Muscle of back (tissue), 13 donors: Measurements from ENCODE around the gene RBL2. TPM values are rescaled to one million over a fixed set of nuclear protein-coding genes. Genes with fewer than 3 reads are reported as not detected.
"Not testable (repeated sequence)": the region's sequence is repeated elsewhere in the genome, so short reads cannot be mapped to it uniquely, and the experiment has no call there.

Experiments used
- DNase-seq, 3 donors: peaks; one replicate each; pipeline versions ENCODE4 v3.0.0 to v3.0.0-alpha.2; 2013
- long read RNA-seq, 9 donors: transcript quantifications; one replicate each; lab custom pipeline, GENCODE V29; 2026
- polyA plus RNA-seq, 10 donors: library from polyadenylated mRNA; unstranded; fragments of 120-200 nt; gene quantifications; one replicate each; pipeline ENCODE4 v1.2.1, GENCODE V29; 2013; ENCODE audit not compliant: insufficient read length in 10 of 10

Gene RBL2, protein sequence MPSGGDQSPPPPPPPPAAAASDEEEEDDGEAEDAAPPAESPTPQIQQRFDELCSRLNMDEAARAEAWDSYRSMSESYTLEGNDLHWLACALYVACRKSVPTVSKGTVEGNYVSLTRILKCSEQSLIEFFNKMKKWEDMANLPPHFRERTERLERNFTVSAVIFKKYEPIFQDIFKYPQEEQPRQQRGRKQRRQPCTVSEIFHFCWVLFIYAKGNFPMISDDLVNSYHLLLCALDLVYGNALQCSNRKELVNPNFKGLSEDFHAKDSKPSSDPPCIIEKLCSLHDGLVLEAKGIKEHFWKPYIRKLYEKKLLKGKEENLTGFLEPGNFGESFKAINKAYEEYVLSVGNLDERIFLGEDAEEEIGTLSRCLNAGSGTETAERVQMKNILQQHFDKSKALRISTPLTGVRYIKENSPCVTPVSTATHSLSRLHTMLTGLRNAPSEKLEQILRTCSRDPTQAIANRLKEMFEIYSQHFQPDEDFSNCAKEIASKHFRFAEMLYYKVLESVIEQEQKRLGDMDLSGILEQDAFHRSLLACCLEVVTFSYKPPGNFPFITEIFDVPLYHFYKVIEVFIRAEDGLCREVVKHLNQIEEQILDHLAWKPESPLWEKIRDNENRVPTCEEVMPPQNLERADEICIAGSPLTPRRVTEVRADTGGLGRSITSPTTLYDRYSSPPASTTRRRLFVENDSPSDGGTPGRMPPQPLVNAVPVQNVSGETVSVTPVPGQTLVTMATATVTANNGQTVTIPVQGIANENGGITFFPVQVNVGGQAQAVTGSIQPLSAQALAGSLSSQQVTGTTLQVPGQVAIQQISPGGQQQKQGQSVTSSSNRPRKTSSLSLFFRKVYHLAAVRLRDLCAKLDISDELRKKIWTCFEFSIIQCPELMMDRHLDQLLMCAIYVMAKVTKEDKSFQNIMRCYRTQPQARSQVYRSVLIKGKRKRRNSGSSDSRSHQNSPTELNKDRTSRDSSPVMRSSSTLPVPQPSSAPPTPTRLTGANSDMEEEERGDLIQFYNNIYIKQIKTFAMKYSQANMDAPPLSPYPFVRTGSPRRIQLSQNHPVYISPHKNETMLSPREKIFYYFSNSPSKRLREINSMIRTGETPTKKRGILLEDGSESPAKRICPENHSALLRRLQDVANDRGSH
- 10 to 100 TPM; 36.1 to 70.9 (median 47.0) TPM for polyA plus RNA-seq
- long read RNA-seq, donor 1, full-length matches to known transcripts, result 3 of 63 reads
- long read RNA-seq, donor 1, partial matches to known transcripts, result 50 of 63 reads
- long read RNA-seq, donor 1, other reads (novel, unspliced or antisense), result 10 of 63 reads
- long read RNA-seq, donor 2, full-length matches to known transcripts, result 2 of 7 reads
- long read RNA-seq, donor 2, partial matches to known transcripts, result 5 of 7 reads
- long read RNA-seq, donor 2, other reads (novel, unspliced or antisense), result 0 of 7 reads
- long read RNA-seq, donor 3, result 0 reads
- long read RNA-seq, donor 4, full-length matches to known transcripts, result 2 of 51 reads
- long read RNA-seq, donor 4, partial matches to known transcripts, result 49 of 51 reads
- long read RNA-seq, donor 4, other reads (novel, unspliced or antisense), result 0 of 51 reads
- long read RNA-seq, donor 5, partial matches to known transcripts, result 14 of 14 reads
- long read RNA-seq, donor 5, other reads (novel, unspliced or antisense), result 0 of 14 reads
- long read RNA-seq, donor 6, full-length matches to known transcripts, result 2 of 22 reads
- long read RNA-seq, donor 6, partial matches to known transcripts, result 20 of 22 reads
- long read RNA-seq, donor 6, other reads (novel, unspliced or antisense), result 0 of 22 reads
- long read RNA-seq, donor 7, partial matches to known transcripts, result 16 of 16 reads
- long read RNA-seq, donor 7, other reads (novel, unspliced or antisense), result 0 of 16 reads
- long read RNA-seq, donor 8, full-length matches to known transcripts, result 1 of 7 reads
- long read RNA-seq, donor 8, partial matches to known transcripts, result 6 of 7 reads
- long read RNA-seq, donor 8, other reads (novel, unspliced or antisense), result 0 of 7 reads
- long read RNA-seq, donor 9, full-length matches to known transcripts, result 1 of 1 reads
- long read RNA-seq, donor 9, partial matches to known transcripts, result 0 of 1 reads
- long read RNA-seq, donor 9, other reads (novel, unspliced or antisense), result 0 of 1 reads

GRCh38 chr16:53434377-53435065 is at the start of gene RBL2:
Gene RBL2 (plus strand): TSS chr16:53434471. CDS start chr16:53434557, 86 bp downstream.
- peak; percentile 82 to 95 (median 88) for DNase-seq

DNA sequence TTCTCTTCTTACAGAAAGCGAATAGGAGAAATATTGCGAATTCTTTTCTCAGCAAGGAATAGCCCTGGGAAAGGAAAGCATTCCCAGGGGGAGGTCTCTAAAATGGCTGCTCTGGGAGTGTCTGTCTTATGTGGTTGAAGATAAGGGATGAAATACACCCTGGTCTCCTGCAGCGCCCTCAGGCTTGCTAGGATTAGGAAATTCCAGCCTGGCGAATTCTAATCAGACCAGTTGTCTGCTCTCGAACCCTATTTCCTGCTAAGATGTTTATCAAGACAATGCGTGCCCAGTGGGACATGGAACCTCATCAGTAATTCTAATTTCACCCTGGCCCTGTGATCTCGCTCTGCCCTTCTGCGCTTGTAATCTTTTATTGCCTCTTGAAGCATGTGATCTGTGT is 49.7 kb upstream of the RBL2 start:
- DNase-seq, result not testable (repeated sequence)

DNA sequence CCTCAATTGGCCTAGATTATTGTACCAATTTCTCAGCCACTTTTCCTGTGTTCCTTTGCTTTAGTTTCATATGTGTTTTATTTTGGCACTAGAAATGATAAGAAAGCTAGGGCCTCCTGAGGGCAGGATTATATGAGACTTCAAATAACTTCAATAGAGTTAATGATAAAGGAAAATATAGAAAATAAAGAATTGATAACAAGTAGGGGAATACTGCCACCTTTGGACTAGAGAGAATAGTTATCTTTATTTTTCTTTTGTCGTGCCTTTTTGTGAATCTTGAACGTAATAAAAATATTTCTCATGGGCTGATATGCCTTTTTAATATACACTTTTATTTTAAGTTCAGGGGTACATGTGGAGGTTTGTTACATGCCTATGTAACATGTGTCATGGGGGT is 29.3 kb upstream of the RBL2 start:
- DNase-seq, result no peak

DNA sequence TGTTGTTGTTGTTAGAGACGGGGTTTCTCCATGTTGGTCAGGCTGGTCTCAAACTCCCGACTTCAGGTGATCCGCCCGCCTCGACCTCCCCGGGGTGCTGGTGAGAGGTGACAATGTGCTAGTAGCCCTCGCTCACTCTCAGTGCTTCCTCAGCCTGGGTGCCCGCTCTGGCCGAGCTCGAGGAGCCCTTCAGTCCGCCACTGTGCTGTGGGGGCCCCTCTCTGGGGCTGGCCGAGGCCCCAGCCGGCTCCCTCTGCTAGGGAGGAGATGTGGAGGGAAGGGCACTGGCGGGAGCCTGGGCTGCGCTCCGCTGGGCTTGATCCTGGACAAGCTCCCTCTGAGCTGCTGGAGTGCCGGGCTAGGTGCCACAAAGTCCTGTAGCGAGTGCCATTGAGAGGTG is 21.7 kb upstream of the RBL2 start:
- no peak for DNase-seq

DNA sequence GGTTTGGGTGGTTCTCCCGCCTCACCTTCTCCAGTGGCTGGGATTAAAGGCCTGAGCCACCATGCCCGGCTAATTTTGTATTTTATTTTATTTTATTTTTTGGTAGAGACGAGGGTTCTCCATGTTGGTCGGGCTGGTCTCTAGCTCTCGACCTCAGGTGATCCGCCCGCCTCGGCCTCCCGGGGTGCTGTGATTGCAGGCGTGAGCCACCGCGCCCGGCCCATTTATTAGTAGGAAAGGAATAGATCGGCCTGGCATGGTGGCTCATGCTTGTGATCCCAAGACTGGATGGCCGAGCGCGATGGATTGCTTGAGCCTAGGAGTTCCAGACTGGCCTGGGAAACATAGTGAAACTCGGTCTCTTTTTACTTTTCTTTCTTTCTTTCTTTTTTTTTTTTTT is 20.4 kb upstream of the RBL2 start:
- no peak for DNase-seq

DNA sequence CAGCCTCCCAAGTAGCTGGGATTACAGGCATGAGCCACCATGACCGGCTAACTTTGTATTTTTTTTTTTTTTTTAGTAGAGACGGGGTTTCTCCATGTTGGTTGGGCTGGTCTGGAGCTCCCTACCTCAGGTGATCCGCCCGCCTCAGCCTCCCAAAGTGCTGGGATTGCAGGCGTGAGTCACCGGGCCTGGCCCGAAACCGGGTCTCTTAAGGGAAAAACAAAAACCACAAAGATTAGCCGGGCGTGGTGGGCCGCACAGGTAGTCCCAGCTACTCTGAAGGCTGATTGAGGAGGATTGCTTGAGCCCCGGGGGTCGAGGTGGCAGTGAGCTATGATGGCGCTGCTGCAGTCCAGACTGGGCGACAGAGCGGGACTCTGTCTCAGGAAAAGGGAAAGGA is 19.9 kb upstream of the RBL2 start:
- DNase-seq, result no peak

GRCh38 chr16:53415504-53415903 is 18.8 kb upstream of the RBL2 start:
- DNase-seq, result peak in 1 of 3 donors; percentile 13

DNA sequence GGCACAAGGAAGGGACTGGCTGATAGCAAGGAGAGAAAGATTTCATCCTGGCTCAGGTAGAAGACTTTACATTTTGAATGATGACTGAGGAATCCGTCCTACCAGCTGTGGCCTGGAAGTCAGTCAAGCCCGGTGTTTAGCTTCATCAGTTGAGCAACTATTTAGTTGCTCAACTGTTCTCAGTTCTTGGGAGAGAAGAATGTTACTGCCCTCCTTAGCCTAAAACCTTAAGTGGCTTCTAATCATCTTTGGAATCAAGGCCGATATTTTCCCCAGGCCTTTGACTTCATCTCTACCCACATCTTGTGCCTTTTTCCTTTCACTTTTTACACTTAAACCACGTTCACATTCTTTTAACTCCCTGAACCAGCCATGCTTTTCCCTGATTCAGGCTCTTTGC is 17.3 kb upstream of the RBL2 start:
- peak in 1 of 3 donors; percentile 13 for DNase-seq

GRCh38 chr16:53417976-53418375 is 16.3 kb upstream of the RBL2 start:
- no peak for DNase-seq

- DNase-seq, result not testable (repeated sequence)
These were observed 14.9 kb upstream of the RBL2 start for GRCh38 chr16:53419383-53419709.

DNA sequence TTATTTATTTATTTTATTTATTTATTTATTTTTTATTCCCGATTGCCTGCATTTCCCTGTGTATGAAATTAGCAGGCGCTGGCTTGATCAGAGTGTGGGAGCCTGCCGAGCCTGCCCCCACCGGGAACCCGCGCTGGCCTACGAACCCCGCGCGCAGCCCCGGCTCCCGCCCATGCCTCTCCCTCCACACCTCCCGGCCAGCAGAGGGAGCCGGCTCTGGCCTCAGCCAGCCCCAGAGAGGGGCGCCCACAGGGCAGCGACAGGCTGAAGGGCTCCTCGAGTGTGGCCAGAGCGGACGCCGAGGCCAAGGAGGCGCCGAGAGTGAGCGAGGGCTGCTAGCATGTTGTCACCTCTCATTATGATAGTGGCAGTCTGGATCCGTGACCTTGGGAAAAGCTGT is 13.0 kb upstream of the RBL2 start:
- no peak for DNase-seq

- DNase-seq, result not testable (repeated sequence)
These were observed 10.3 kb upstream of the RBL2 start for GRCh38 chr16:53423968-53424367.

DNA sequence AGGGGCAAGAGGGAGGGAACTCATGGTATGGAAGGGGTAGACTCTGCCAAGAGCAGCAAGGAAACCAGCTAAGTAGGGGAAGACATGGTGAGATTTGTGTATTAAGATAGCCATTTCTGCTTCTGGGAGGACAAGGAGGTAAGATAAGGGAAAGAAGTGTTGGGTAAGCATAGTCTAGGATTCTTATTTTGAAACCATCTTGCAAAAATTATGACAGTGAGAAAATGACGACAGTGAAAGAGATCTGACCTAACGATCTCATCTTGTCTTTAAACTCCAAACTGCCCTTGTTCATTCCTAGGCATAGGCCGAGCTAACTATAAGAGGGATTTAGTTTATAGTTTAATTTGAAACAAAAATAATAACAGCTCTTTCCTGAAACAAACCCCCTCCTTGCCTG is 5.6 kb upstream of the RBL2 start:
- no peak for DNase-seq

DNA sequence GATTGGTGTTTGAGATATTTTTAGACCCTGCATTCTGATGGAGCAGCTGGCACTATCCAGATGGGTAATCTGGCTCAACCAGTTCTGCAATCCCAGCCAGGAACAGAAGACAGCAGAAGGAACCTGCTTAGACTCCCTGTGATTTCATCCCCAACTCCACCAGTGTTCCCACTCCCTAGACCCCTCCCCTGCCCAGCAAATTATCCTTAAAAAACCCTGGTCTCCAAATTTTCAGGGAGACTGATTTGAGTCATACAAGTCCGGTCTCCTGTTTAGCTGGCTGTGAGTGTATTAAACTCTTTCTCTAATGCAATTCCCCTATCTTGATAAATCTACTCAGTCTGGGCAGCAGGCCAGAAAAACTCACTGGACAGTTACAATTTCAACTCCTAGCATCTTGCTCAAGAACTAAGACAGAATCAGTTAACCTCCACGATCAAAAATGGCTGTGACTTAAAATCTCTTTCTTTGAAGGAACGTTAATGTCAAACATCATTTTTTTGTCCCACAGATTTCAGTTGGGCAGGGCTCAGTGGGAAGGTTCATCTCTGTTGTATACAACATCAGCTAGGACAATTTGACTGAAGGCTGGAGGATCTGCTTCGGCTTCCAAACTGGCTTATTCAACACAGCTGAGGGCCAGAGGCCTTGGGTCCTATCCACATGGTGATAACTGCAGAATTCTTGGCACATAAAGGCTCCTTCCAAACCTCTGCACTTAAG is 4.9 kb upstream of the RBL2 start:
- DNase-seq, result peak; percentile 7 to 24 (median 17)

- DNase-seq, result no peak
These were observed 3.9 kb upstream of the RBL2 start for GRCh38 chr16:53430363-53430762.

- peak in 1 of 3 donors; percentile 7 for DNase-seq
These were observed 762 bp upstream of the RBL2 start for GRCh38 chr16:53433509-53433908.

GRCh38 chr16:53433930-53434376 is 318 bp upstream of the RBL2 start:
- DNase-seq, result no peak

- peak; percentile 81 to 92 (median 84) for DNase-seq
These were observed 906 bp downstream of the RBL2 start for GRCh38 chr16:53435066-53435688.
